ENCODE results near the gene ACER3. TPM values are rescaled to one million over a fixed set of nuclear protein-coding genes. Genes with fewer than 3 reads are reported as not detected.

Gene ACER3
- total RNA-seq, 1 experiment from 2014 or later, result 13.9 TPM

Other genes with a start within 250 kb of the ACER3 start
- 7.8 and 8.1 TPM in 2 replicates for gene LRRC32, start 190.2 kb upstream of the ACER3 start, total RNA-seq (2014; rRNA removed; shearing (Covaris generic))
- gene TSKU, start 77.6 kb upstream of the ACER3 start, total RNA-seq (2014; rRNA removed; shearing (Covaris generic)), result 19.5 and 19.8 TPM in 2 replicates
- gene B3GNT6, start 173.5 kb downstream of the ACER3 start, total RNA-seq (2014; rRNA removed; shearing (Covaris generic)), result 0.58 TPM in 1 of 2 replicates, not detected in the other
- 8.7 and 10.4 TPM in 2 replicates for gene CAPN5, start 206.1 kb downstream of the ACER3 start, total RNA-seq (2014; rRNA removed; shearing (Covaris generic))
- not detected in 2 replicates for gene OMP, start 241.9 kb downstream of the ACER3 start, total RNA-seq (2014; rRNA removed; shearing (Covaris generic))

Measured in SJSA1 (cell line).